Central memory CD8-positive, alpha-beta T cell (primary cell): Measurements from ENCODE around the gene FGF14.
A peak's percentile ranks its signal among the peaks of the same experiment; 100 is the strongest.

Experiments
- ATAC-seq: fragments of 150-1000 bp; cut with Tn5 transposase; replicated peaks from 2 replicates; pipeline ENCODE4 v1.10.0; 2022; ENCODE audit warnings: mild to moderate bottlenecking, moderate FRiP score, moderate number of reproducible peaks; ENCODE audit not compliant: poor library complexity, severe bottlenecking; ENCODE audit errors: extremely low read depth
- DNase-seq, 2 donors: peaks; one replicate each; pipeline ENCODE4 v3.0.0; 2021; ENCODE audit warnings: low spot score in 2 of 2
- H3K27ac Mint-ChIP-seq: one replicate; pipeline ENCODE4 v1.8.0; 2022; ENCODE audit warnings: low read depth, mild to moderate bottlenecking, moderate library complexity, mixed read lengths
- H3K27me3 Mint-ChIP-seq: one replicate; pipeline ENCODE4 v1.8.0; 2022; ENCODE audit warnings: mixed read lengths
- H3K36me3 Mint-ChIP-seq: one replicate; pipeline ENCODE4 v1.8.0; 2022; ENCODE audit warnings: mild to moderate bottlenecking, moderate library complexity, mixed read lengths; ENCODE audit not compliant: insufficient read depth
- H3K4me1 Mint-ChIP-seq: one replicate; pipeline ENCODE4 v1.8.0; 2022; ENCODE audit warnings: mixed read lengths
- H3K4me3 Mint-ChIP-seq: one replicate; pipeline ENCODE4 v1.8.0; 2022; ENCODE audit warnings: mild to moderate bottlenecking, moderate library complexity, mixed read lengths
- H3K9me3 Mint-ChIP-seq: one replicate; pipeline ENCODE4 v1.8.0; 2022; ENCODE audit warnings: mixed read lengths

The FGF14 gene

DNA sequence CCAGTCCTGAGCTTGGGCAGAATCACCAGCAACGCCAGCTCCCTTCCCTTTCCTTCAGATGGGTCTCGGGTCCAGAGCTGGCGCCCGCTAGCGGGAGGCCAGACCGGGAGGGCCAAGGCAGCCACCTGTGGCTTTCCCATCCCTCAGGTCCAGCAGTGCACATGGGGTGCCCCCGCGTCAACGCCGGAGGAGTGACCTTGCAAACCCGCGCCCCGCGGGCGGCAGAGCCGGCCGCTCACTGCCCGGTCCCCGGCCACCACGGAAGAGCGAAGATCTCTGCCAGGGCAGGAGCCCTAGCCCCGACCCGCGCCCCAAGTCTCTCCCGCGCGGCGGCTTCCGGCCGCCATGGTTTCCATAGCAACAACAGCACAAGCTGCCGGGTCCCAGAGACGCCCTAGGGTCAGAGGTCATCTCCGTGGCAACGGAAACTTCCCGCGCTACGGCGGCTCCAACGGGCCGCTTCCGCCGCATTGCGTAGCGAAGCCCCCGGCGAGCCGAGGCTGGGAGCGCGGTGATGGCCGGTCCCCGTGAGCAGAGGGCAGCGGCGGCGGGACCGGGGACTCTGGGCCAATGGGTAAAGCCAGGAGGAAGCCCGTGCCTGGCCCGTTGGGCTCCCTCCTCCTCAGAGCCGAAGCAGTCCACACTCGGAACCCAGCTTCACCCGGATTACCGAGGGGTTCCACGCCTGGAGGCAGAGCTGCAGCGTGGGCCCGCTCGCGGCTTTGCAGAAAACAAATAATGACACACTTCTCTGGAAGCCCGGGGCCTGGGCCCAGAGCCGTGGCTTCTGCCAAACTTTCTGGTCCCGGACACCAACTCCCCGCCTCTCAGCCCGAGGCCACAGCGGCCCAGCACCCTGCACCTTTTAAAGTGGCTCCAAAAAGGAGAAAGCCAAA is 7.4 kb downstream of the FGF14 start:
- Mint-ChIP-seq H3K27me3 (peaks cover 31% of the 10 kb centered on the region), H3K36me3 (peaks cover 8% of the 10 kb centered on the region), H3K27ac (peak overlapping the region; percentile 69), H3K4me1 (peaks cover 13% of the 10 kb centered on the region), H3K4me3 (peak overlapping the region; percentile 89), H3K9me3 (no peaks in the 10 kb centered on the region)
- peak; percentile 87 to 97 for DNase-seq
- peak; percentile 87 for ATAC-seq

DNA sequence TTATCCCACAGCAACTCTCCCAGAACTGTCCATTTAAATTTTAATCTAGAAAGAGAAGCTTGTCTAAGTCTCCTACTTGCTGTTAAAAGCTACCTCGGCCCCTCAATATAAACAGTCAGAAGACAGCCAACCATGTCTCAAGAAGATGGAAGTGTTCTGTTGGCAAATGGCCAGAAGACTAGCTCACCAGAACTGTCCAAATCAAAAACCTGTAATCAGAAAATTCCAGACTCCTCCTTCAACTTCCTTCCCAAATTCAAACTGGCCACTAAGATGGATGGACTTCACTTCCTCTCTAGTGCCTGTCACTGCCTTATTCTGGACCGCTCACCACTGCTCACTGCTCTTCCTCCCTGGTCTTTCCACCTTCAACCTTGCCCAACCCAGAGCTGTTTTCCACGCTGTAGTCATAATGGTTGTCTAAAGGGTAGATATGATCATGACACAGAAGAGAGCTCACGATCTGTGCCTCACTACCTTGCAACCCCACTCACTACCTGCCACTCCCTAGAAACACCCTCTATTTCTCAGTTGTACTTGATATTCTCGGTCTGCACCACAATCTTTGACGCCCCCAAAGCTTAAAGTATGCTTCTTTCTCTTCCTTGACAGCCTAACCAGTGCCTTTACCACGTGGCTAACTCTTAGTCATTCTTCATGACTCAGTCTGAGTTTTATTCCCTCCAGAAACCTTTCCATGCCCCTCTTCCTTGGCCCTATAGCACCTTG is 9.2 kb downstream of the FGF14 start:
- Mint-ChIP-seq H3K27ac (peak overlapping the region; percentile 48), H3K36me3 (peaks cover 8% of the 10 kb centered on the region)

DNA sequence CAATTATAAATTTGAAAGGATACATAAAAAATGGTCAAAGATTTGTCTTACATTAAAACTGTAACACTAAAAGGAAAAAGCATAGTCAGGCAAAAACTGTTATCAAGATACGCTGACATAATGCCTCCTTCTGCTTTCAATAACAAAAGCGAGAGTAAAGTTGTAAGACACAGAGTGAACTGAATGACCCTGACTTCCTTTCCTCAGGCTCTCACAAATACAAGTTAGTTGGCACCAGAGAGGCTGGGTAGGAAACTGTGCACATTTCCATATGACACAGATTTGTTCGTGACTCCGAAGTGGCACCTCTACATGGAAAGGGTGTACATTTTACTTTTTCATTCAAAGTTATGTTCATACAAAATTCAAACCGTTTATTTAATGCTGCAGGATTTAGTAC is 15.4 kb downstream of the FGF14 start:
- no peaks in the 10 kb centered on the region for H3K4me1 Mint-ChIP-seq
- no peaks in the 10 kb centered on the region for H3K9me3 Mint-ChIP-seq
- DNase-seq (no peak), ATAC-seq (no peak)
- peaks cover 61% of the 10 kb centered on the region for H3K27me3 Mint-ChIP-seq
- no peak overlapping the region for H3K27ac Mint-ChIP-seq
- no peaks in the 10 kb centered on the region for H3K36me3 Mint-ChIP-seq
- H3K4me3 Mint-ChIP-seq = no peak overlapping the region

More for the DNA sequence above, 9.2 kb downstream of the FGF14 start:
- DNase-seq (no peak), ATAC-seq (no peak)
- H3K9me3 Mint-ChIP-seq = no peaks in the 10 kb centered on the region
- peaks cover 33% of the 10 kb centered on the region for H3K27me3 Mint-ChIP-seq
- peaks cover 11% of the 10 kb centered on the region for H3K4me1 Mint-ChIP-seq
- H3K4me3 Mint-ChIP-seq = no peak overlapping the region

DNA sequence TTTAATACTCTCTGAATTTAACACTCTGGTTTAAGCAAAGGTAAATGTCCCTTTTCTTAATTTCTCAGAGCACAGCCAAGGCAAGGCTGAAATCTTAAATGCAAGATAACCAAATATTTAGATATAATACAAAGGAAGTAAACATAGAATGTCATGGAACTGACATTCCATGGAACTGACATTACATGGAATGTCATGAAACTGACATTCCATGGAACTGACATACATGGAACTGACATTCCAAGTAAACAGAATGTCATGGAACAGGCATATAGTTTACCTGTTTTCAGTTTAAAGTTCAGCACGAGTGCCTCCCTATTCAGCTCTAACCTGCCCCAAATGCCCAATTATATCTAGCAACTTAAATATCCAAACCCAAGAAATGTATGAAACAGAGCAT is 21.8 kb downstream of the FGF14 start:
- H3K4me1 Mint-ChIP-seq = no peaks in the 10 kb centered on the region
- H3K36me3 Mint-ChIP-seq = no peaks in the 10 kb centered on the region
- no peak overlapping the region for H3K27ac Mint-ChIP-seq
- DNase-seq (no peak), ATAC-seq (no peak)
- H3K27me3 Mint-ChIP-seq = peaks cover 43% of the 10 kb centered on the region
- no peak overlapping the region for H3K4me3 Mint-ChIP-seq
- H3K9me3 Mint-ChIP-seq = no peaks in the 10 kb centered on the region

DNA sequence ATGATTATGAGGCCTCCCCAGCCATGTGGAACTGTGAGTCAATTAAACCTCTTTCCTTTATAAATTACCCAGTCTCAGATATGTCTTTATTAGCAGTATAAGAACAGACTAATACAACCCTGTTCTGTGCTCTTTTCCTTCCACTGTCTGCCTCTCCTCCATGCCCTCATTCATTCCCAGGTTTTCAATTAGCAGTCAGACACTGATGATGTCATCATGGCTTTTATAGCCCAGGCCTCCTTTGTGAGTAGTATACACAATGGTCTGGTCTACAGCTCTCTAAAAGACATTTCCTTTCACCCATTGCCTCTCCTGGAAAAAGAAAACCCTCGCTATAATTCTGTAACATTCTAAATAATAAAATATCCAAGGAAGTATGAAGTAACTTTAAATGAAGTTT is 25.5 kb downstream of the FGF14 start:
- no peak overlapping the region for H3K4me3 Mint-ChIP-seq
- no peaks in the 10 kb centered on the region for H3K4me1 Mint-ChIP-seq
- ATAC-seq = no peak

DNA sequence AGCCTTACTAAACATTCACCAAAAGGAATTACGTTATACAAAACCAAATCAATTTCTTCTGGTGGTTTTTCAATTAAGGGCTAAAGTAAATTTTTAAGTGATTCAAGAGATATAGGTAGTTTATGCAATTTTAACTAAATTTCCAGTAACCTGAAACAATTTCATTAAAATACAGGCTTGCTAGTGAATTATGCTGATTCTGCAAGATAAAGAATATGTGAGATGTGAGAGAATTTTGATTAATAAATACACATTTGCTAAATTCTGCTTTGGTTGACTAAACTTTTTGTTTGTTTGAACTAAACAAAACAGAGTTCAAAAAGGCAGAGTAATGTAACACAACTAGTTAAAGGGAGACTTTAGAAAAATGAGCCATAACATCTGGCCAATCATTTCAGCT is 27.1 kb downstream of the FGF14 start:
- Mint-ChIP-seq H3K9me3 (no peaks in the 10 kb centered on the region), H3K27ac (no peak overlapping the region), H3K4me3 (no peak overlapping the region), H3K4me1 (no peaks in the 10 kb centered on the region), H3K27me3 (peaks cover under 1% of the 10 kb centered on the region), H3K36me3 (no peaks in the 10 kb centered on the region)
- DNase-seq (no peak), ATAC-seq (no peak)

More for the DNA sequence above, 25.5 kb downstream of the FGF14 start:
- Mint-ChIP-seq H3K36me3 (no peaks in the 10 kb centered on the region), H3K27ac (no peak overlapping the region), H3K27me3 (peaks cover 17% of the 10 kb centered on the region), H3K9me3 (no peaks in the 10 kb centered on the region)
- no peak for DNase-seq

DNA sequence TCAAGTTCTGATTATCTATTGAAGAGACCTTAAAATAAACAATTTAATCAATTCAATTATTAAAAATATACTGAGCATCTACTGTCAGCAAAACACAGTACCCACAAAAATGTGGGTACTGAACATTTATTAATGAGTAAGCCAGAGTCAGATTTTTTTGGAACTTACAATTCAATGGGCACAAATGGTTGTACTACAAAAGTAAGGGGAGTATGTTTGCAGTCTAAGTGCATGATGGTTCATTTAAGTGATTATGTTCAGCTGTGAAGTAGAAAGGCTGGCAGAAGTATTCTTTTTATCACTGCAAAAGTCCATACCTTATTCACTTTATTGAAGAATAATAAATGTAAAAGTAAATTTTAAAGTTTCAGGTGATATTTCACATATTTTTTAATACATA is 27.6 kb downstream of the FGF14 start:
- H3K4me3 Mint-ChIP-seq = no peak overlapping the region
- no peaks in the 10 kb centered on the region for H3K4me1 Mint-ChIP-seq
- no peak overlapping the region for H3K27ac Mint-ChIP-seq
- no peak for DNase-seq
- no peaks in the 10 kb centered on the region for H3K27me3 Mint-ChIP-seq
- H3K9me3 Mint-ChIP-seq = no peaks in the 10 kb centered on the region
- ATAC-seq = no peak
- no peaks in the 10 kb centered on the region for H3K36me3 Mint-ChIP-seq

DNA sequence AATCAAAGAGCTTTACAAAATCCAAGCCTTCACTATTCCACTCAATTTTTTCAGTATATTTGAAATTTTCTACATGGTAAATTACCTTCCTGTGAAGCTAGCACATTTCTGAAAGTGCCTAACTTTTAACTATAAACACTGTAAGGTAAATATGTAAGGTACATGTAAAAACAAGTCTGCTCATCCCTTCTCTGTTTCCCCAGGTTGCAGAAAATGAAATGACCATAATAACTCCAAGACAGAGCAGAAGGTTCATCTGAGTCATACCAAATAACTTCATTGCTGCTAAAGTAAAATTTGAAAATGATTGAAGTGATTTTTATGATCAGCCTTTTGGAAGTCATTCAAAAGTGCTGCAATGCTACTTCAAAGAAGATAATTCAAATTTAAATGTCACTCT is 28.6 kb downstream of the FGF14 start:
- ATAC-seq (no peak), DNase-seq (no peak)
- H3K4me3 Mint-ChIP-seq = no peak overlapping the region
- H3K27me3 Mint-ChIP-seq = no peaks in the 10 kb centered on the region
- H3K9me3 Mint-ChIP-seq = no peaks in the 10 kb centered on the region
- H3K27ac Mint-ChIP-seq = no peak overlapping the region
- H3K36me3 Mint-ChIP-seq = no peaks in the 10 kb centered on the region
- no peaks in the 10 kb centered on the region for H3K4me1 Mint-ChIP-seq

DNA sequence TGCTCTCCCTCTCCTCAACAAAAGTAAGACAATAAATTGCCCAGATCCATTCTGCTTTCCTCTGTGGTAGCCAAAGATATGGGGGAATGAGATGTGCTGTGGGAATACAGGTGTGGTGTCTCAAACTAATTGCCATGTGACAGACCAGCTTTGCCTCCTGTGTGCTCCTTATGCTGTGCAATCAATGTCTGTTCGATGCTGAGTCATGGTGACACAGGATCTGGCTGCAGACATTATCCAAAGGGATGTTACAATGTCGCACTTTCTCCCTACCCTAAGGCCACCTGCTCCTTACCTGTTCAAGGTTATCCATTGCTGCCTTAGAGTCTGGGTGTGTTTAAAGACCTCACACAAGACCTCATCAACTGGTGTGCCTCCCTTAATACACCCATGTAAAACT is 32.5 kb downstream of the FGF14 start:
- Mint-ChIP-seq H3K27me3 (peaks cover 12% of the 10 kb centered on the region), H3K4me1 (no peaks in the 10 kb centered on the region), H3K9me3 (no peaks in the 10 kb centered on the region), H3K4me3 (no peak overlapping the region), H3K36me3 (no peaks in the 10 kb centered on the region), H3K27ac (no peak overlapping the region)
- DNase-seq (no peak), ATAC-seq (no peak)

DNA sequence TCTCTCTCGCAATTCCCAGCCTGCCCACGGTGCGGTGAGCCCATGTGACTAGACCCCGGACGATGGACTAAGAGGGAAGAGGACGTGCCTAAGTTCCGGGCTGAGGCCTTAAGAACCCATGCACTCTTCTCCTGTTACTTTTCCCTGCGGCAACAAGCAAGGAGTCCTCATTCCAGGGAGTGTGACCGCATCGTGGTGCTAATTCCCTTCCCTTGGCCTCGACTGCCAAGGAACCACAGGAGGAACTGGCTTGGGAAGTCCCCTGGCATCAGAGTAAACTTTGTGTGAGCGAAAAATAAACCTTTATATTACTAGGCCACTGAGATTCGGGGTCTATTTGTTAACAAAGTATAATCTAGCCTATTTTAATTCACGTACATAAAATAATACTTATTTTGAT is 34.0 kb downstream of the FGF14 start:
- peaks cover 22% of the 10 kb centered on the region for H3K27me3 Mint-ChIP-seq
- no peak overlapping the region for H3K27ac Mint-ChIP-seq
- H3K4me3 Mint-ChIP-seq = no peak overlapping the region
- H3K9me3 Mint-ChIP-seq = no peaks in the 10 kb centered on the region
- ATAC-seq (no peak), DNase-seq (no peak)
- H3K4me1 Mint-ChIP-seq = no peaks in the 10 kb centered on the region
- no peaks in the 10 kb centered on the region for H3K36me3 Mint-ChIP-seq

DNA sequence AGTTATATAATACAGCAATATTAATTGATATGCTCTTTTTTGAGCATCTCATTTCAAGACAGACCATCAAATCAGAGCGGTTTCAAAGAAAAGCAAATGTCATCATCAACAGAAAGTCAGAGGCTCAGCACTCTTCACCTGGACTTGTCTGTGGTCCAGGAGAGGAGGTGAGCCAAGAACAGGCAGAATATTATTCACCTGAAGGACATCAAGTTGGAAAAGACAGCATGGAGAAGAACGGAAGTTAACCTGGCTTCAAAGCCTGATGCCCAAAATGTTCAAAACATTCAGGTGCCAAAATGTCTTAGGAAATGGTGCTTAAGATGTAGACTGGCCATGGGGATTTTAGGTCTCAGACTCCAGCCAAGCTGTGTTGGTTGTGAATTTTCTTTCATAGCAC is 40.7 kb downstream of the FGF14 start:
- ATAC-seq = no peak
- no peak for DNase-seq
- Mint-ChIP-seq H3K4me3 (no peak overlapping the region), H3K27me3 (peaks cover 36% of the 10 kb centered on the region), H3K4me1 (no peaks in the 10 kb centered on the region), H3K27ac (no peak overlapping the region), H3K36me3 (no peaks in the 10 kb centered on the region), H3K9me3 (no peaks in the 10 kb centered on the region)

DNA sequence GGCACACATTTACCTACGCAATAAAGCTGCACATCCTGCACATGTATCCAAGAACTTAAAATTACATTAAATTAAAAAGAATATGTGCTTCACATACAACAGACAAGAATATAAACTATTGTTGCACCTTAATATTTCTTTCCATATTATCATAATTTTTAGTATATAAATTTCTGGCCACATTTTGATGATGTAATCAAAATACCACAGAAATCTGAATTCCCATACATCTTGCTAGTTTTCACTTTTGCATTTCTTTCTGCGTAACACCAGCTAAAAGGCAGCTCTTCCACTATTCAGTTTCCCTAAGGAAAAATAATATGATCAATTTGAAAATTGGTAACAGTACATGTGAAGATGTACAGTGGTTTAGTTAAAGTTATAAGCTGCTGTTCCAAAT is 42.6 kb downstream of the FGF14 start:
- H3K4me3 Mint-ChIP-seq = no peak overlapping the region
- no peaks in the 10 kb centered on the region for H3K36me3 Mint-ChIP-seq
- ATAC-seq (no peak), DNase-seq (no peak)
- H3K27ac Mint-ChIP-seq = no peak overlapping the region
- H3K4me1 Mint-ChIP-seq = no peaks in the 10 kb centered on the region
- H3K9me3 Mint-ChIP-seq = no peaks in the 10 kb centered on the region
- H3K27me3 Mint-ChIP-seq = peaks cover 33% of the 10 kb centered on the region

DNA sequence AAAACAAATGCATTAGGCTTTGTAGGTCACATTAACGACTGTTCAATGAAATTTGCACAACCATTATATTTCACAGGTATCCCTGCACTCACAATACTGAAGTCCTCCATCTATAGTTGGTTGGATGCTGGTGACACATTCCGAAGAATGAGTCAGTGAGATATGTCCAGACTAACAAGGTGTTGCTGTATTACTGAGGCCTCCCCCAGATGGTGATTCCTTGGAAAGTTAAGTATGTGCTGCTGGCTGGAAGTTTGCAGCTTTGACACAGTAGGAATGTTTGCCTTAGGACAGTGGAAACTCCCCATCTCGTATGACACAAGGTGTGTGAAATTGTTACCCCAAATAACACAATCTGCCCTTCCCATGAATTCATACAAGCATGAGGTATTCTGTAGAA is 46.6 kb downstream of the FGF14 start:
- Mint-ChIP-seq H3K9me3 (no peaks in the 10 kb centered on the region), H3K27ac (no peak overlapping the region), H3K4me3 (no peak overlapping the region), H3K27me3 (peaks cover 44% of the 10 kb centered on the region), H3K4me1 (no peaks in the 10 kb centered on the region), H3K36me3 (no peaks in the 10 kb centered on the region)
- ATAC-seq (no peak), DNase-seq (no peak)
